SH-SY5Y (cell line): ENCODE data around the gene TP53BP1.

Source experiments
- GATA2 ChIP-seq: IDR thresholded peaks from 2 replicates; pipeline ENCODE4 v1.6.1; 2011; ENCODE audit warnings: mild to moderate bottlenecking, low read depth, low read length
- GATA3 ChIP-seq: IDR thresholded peaks from 2 replicates; pipeline ENCODE4 v1.6.1; 2011; ENCODE audit warnings: low read depth, mild to moderate bottlenecking, low read length, moderate library complexity

Gene TP53BP1

GRCh38 chr15:43436395-43436794 is 56.6 kb downstream of the TP53BP1 start:
- no peak for TF ChIP-seq GATA3
- no peak for TF ChIP-seq GATA2

DNA sequence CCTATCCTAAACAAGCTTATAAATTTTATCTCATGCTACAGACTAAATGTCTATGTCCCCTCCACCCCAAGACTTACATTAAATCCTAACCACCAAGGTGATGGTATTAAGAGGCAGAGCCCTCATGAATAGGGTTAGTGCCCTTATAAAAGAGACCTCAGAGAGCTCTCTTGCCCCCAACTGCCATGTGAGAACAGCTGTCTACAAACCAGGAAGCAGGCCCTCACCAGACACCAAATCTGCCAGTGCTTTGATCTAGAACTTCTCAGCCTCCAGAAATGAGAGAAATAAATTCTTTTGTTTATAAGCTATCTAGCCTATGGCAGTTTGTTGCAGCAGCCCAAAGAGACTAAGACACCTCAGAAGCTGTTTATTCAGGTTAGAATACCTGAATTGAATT is 58.5 kb downstream of the TP53BP1 start:
- TF ChIP-seq GATA2, result no peak
- TF ChIP-seq GATA3, result no peak

GRCh38 chr15:43433661-43434303 is 59.2 kb downstream of the TP53BP1 start:
- TF ChIP-seq GATA3, result no peak
- no peak for TF ChIP-seq GATA2

DNA sequence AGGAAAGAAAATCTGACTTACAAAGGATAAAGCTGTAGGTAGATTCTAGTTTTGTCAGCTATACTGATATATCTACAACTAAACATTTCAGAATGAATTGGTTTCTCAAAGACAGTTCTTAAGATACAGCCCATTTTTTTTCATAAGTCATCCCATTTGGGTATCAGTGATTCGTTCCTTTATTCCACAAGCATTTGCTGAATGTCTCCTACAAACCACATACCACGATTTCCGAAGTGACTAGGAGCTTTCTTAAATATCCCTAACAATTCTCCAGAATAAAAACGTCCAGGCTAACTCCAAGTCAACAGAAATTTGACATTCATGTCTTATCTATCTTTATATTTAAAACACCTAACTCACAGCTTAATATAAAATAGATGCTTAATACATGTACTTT is 59.8 kb downstream of the TP53BP1 start:
- no peak for TF ChIP-seq GATA2
- TF ChIP-seq GATA3, result no peak

DNA sequence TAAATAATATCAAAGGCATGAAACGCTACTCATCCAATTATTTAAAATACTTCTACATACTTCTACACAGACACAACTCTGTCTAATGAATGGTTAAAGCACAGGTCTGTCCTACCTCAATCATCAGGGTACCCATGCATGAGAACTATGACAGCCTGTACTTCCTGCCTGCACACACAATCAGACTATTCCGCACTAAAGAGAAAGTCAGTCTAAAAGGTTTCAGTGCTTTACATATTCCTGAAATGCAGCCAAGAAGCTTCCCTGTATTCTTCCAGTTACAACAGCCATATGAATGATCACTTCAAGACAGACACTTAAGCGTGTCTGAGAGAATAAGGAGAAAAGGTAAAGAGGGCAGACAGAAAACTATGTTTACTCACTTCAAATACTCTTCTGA is 63.3 kb downstream of the TP53BP1 start:
- TF ChIP-seq GATA2 (no peak), GATA3 (no peak)

GRCh38 chr15:43423793-43424192 is 69.2 kb downstream of the TP53BP1 start:
- TF ChIP-seq GATA3, result no peak
- no peak for TF ChIP-seq GATA2

- TF ChIP-seq GATA3 (no peak), GATA2 (no peak)
Measured at GRCh38 chr15:43420876-43421275, 72.1 kb downstream of the TP53BP1 start.

DNA sequence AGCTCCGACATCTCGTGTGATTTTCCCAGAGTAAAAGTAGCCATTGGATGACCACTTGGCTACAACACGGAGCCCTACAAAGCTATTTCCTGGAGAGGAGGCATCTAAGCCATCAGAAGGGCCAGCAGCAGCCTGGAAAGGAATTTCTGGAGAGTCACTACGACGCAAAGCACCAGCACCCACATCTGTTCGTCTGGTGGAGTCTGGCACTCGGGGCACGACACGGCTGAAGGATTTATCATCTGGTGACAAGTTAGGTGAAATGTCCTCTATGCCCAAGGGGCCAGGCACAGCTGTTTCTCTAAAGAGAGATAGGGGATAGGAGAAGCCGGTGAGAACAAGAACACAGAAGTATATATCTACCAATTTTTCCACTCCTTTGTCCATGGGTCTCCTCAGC is 72.5 kb downstream of the TP53BP1 start:
- TF ChIP-seq GATA2, result no peak
- no peak for TF ChIP-seq GATA3

- TF ChIP-seq GATA2, result no peak
- TF ChIP-seq GATA3, result no peak
Measured at GRCh38 chr15:43414196-43414595, 78.8 kb downstream of the TP53BP1 start.

DNA sequence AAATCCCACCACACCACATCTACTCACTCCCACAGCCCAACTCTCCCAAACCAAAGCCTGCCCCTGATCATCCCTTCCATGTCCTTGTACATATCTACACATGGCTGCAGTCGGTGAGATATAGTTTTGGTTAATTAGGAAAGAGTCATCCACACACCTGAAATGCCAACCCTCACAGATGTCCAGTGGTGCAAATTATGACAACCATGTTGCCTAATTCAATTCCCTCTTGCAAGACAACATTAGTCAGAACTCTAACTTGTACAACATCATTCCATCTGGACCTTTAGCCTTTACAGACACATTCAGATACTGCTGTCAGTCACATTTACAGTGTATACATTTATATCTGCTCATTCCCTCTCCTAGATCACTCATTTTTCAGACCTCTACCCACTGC is 80.9 kb downstream of the TP53BP1 start:
- TF ChIP-seq GATA2 (no peak), GATA3 (no peak)

GRCh38 chr15:43410572-43411214 is 82.3 kb downstream of the TP53BP1 start:
- TF ChIP-seq GATA3, result no peak

DNA sequence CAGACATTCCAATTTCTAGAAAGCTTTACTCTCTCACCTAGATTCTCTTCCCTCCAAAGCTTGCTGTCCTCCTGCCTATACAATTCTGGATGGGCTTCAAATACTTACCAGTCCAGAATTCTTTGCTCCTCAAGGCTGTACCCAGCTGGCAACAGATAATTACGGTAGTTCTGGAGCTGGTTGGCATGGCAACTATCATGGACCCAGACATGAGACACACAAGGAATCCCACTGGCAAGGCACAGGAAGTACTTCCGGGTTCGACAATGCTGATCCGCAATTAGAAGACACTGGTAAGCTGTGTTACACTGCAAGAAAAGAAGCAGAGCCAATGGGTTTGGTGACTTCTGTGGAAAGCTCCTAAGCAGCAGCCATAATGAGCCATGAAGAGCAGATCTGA is 84.2 kb downstream of the TP53BP1 start:
- TF ChIP-seq GATA2 (0 out of 2 replicates have a peak, but pooled peaks have one; percentile 40), GATA3 (no peak)

GRCh38 chr15:43406808-43407207 is 86.1 kb downstream of the TP53BP1 start:
- TF ChIP-seq GATA3, result no peak
- TF ChIP-seq GATA2, result no peak

DNA sequence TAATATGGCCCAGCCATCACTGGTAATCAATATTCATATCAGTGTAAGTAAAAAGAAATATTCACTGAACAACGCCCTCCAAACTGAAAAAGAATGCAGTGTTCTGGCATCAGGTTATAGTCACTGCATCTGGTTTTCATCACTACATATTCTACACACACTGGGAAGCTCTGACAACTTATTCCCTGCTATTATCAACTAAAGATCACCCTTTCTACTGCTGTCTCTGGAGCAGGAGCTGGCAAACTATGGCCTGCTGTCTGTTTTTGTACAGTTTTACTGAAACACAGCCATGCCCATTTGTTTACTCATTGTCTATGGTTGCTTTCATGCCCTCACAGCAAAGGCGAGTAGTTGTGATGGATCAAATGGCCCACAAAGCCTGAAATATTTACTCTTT is 86.8 kb downstream of the TP53BP1 start:
- TF ChIP-seq GATA3 (0 out of 2 replicates have a peak, but pooled peaks have one; percentile 27), GATA2 (peak; percentile 74)

DNA sequence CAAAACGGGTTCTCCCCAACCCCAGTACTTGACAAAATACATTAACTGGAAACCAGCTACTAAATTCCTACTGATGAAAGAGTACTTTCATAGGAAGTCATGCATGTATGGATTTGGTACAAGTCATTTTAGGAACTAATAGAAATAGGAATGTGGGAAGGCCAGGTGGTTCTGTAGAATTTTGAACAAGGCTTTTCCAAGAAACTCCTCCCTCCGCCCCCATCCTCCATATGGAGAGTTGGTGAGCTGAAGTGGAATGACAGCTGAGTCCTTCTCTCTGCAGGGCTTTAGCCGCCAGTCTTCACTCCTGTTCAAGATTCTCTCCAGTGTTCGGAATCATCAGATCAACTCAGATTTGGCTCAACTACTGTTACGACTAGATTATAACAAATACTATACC is 88.8 kb downstream of the TP53BP1 start:
- TF ChIP-seq GATA3 (no peak), GATA2 (no peak)
